Vagina (tissue), 2 donors: ENCODE data around the gene GATD1.

Source experiments
- POLR2A ChIP-seq, 2 donors: fragments of 450-650 bp; IDR thresholded peaks; one replicate each; pipeline ENCODE4 v1.6.1; 2017; ENCODE audit warnings: antibody characterized with exemption in 2 of 2, mild to moderate bottlenecking in 2 of 2, moderate library complexity in 2 of 2
- POLR2AphosphoS5 ChIP-seq, 2 donors: sonication (generic); formaldehyde crosslinking; IDR thresholded peaks; one replicate each; pipeline ENCODE4 v1.9.0; 2017; ENCODE audit warnings: antibody characterized with exemption in 2 of 2, mild to moderate bottlenecking in 2 of 2, low read depth in 1 of 2; ENCODE audit not compliant: insufficient read depth in 1 of 2
- TF ChIP-seq, protein P1 (sequence below), 3 experiments: fragments of 450-650 bp in 2 of 3; fragments of 200-600 bp in 1 of 3; sonication (generic) in 1 of 3; IDR thresholded peaks; one replicate each; pipeline ENCODE4 v1.5.1; 2017 to 2019; ENCODE audit warnings: antibody characterized with exemption in 3 of 3, mild to moderate bottlenecking in 2 of 3, moderate library complexity in 2 of 3

DNA sequence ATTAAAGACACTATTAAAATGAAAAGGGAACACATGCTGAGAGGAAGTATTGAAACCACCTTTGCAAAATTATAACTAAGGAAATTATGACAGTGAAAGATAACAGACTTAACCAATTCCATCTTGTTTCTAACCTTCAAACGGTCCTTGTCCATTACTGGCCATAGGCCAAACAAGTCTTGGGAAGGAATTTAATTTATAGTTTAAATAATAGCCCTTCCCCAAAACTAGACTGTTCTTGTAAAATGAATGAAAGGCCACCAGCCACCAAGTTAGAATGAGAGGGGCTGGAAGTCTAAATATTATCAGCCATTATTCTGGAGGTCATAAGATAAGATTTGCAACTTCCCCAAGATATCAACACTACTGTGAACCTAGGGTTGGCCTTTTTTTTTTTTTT is 31.9 kb downstream of the GATD1 start:
- TF ChIP-seq, protein P1, sequence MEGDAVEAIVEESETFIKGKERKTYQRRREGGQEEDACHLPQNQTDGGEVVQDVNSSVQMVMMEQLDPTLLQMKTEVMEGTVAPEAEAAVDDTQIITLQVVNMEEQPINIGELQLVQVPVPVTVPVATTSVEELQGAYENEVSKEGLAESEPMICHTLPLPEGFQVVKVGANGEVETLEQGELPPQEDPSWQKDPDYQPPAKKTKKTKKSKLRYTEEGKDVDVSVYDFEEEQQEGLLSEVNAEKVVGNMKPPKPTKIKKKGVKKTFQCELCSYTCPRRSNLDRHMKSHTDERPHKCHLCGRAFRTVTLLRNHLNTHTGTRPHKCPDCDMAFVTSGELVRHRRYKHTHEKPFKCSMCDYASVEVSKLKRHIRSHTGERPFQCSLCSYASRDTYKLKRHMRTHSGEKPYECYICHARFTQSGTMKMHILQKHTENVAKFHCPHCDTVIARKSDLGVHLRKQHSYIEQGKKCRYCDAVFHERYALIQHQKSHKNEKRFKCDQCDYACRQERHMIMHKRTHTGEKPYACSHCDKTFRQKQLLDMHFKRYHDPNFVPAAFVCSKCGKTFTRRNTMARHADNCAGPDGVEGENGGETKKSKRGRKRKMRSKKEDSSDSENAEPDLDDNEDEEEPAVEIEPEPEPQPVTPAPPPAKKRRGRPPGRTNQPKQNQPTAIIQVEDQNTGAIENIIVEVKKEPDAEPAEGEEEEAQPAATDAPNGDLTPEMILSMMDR (IDR thresholded peaks at IDR 0.05), result no peak
- TF ChIP-seq POLR2AphosphoS5 (IDR thresholded peaks at IDR 0.05; ENCODE audit: insufficient read depth in 1 of 2, low read depth in 1 of 2) (no peak), POLR2A (IDR thresholded peaks at IDR 0.05) (no peak)
